Measurements from ENCODE around the gene HPCAL1.
"Not testable (repeated sequence)": the region's sequence is repeated elsewhere in the genome, so short reads cannot be mapped to it uniquely, and the experiment has no call there.

Gene HPCAL1

GRCh38 chr2:10285191-10285555 is 17.5 kb upstream of the HPCAL1 start:
- no peak for DNase-seq (ENCODE audit: low read depth)

- DNase-seq (ENCODE audit: low read depth), result no peak
Observed at GRCh38 chr2:10285556-10286198, 17.0 kb upstream of the HPCAL1 start.

GRCh38 chr2:10286216-10287037 is 16.3 kb upstream of the HPCAL1 start:
- DNase-seq (ENCODE audit: low read depth), result no peak

DNA sequence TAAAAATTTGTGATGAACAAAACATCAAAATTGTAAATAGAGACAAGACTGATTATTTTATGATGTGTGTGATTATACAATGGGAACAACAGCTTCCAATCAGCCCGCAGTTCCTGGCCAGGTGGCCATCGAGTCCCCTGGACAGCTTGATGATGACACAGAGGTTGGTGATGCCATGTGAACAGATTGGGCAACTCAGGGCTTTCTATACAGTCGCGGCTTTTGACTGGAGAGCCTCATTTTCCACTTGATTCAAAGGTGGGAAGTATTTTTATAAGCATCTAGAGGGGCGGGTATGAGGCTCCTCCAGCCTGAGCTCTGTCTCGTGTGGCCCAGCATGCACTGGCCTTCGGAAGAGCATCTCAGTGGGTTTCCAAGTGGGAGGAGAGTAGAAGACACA is 14.9 kb upstream of the HPCAL1 start:
- no peak for DNase-seq (ENCODE audit: low read depth)

DNA sequence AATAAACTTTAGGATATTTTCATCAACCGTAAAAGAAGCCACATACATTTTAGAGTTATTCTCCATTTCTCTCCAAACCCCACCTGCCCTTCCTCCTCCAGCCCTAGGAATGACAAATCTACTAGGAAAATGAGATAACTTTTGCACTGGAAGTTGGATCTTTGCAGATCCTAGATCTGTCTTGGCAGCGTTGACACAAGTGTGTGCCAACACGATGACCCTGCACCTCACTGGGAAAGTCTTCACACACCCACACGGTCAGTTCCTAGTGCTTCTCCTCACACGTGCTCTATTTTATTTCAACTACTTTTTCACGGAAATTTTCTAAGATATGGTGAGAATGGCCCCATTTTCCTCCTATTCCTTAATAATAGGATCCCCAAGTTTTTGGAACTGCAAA is 14.1 kb upstream of the HPCAL1 start:
- DNase-seq (ENCODE audit: low read depth), result no peak

- no peak for DNase-seq (ENCODE audit: low read depth)
Observed at GRCh38 chr2:10289352-10289751, 13.4 kb upstream of the HPCAL1 start.

GRCh38 chr2:10289891-10290290 is 12.8 kb upstream of the HPCAL1 start:
- DNase-seq (ENCODE audit: low read depth), result no peak

DNA sequence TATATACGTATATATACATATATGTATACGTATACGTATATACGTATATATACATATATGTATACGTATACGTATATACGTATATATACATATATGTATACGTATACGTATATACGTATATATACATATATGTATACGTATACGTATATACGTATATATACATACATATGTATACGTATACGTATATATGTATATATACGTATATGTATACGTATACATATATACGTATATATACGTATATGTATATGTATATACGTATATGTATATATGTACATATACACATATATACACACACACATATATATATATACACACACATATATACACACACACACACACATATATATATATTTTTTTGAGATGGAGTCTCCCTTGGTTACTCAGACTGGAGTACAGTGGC is 11.3 kb upstream of the HPCAL1 start:
- not testable (repeated sequence) for DNase-seq (ENCODE audit: low read depth)

DNA sequence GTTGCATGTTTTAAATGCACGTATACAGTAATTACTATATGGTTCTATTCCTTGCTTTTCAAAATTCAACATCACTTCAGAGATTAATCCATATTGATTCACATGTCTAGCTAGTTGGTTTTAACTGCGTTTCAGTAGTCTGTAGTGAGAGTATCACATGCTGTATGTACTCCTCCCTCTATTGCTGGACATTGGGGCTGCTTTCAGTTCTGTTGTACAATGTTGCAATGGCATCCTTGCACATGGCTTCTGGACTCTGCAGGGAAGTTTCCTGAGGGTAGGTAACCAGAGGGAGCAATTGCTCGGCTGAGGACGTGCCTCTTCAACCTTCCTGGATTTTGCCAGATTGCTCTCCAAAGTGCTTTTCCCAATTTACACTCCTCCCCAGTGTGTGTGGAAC is 10.7 kb upstream of the HPCAL1 start:
- DNase-seq (ENCODE audit: low read depth), result no peak

DNA sequence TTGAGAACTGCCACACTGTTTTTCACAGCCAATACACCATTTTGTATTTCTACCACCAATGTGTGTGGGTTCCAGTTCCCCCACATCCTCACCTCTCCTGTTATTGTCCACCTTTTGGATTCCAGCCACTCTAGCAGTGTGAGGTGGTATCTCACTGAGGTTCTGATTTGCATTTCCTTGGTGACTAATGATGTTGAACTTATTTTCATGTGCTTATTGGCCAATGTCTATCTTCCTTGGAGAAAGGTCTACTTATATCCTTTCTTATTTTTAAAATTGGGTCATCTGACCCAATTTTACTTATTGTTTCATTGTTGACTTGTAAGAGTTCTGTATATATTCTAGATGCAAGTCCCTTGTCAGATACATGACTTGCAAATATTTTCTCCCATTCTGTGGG is 9.1 kb upstream of the HPCAL1 start:
- DNase-seq (ENCODE audit: low read depth), result no peak

DNA sequence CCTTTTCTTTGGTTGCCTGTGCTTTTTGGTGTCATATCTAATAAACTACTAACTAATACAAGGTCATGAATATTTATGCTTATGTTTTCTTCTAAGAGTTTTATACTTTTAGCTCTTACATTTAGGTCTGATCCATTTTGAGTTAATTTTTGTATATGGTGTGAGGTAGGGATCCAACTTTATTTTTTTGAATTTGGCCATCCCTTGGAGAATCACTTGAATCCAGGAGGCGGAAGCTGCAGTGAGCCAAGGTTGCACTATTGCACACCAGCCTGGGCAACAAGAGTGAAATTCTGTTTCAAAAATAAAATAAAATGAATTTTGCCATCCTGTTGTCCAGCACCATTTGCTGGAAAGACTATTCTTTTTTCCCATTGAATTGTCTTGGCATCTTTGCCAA is 8.6 kb upstream of the HPCAL1 start:
- DNase-seq (ENCODE audit: low read depth), result no peak

- DNase-seq (ENCODE audit: low read depth), result not testable (repeated sequence)
Observed at GRCh38 chr2:10295649-10296048, 7.1 kb upstream of the HPCAL1 start.

DNA sequence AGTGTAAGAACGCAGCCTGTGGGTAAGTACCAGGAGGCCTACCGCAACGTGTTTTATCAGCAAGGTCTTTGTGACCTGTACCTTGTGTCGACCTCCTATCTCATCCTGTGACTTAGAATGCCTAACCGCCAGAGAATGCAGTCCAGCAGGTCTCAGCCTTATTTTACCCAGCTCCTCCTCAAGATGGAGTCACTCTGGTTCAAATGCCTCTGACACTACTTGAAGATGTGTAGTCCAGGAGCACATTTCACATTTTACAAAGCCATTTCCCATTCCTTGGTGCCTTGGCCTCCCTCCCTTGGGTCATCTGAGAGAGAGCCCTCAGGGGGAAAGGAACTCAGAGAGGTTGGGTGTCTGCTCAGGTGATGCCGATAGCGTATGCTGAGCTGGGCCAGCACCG is 6.6 kb upstream of the HPCAL1 start:
- no peak for DNase-seq (ENCODE audit: low read depth)

DNA sequence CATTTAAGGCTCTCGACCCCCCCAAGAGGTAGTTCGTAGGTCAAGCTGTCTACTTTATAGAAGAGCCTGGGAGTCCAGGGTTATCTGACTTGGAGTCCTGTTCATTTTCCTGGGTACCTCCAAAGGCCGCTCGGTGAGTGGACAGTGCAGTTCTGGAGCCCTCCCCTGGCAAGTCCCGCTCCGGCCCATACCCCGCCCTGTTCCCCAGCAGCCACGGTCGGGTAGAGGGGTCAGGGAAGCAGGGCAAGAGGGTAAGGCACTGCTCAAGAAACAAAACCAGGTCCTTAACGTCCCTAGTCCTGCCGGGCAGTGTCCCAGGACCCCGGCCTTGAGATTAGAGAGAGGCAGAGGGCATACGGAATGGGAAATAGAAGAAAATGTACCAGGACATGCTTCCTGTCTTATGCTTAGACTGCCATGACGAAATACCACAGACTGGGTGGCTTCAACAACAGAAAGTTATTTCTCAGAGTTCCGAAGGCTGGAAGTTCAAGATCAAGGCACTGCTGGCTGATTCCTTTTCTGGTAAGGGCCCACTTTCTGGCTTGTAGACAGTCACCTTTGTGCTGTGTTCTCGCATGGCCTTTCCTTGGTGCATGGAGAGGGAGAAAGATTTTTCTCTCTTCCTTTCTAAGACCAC is 5.4 kb upstream of the HPCAL1 start:
- DNase-seq (ENCODE audit: low read depth), result no peak

GRCh38 chr2:10297959-10298531 is 4.7 kb upstream of the HPCAL1 start:
- peak; percentile 55 for DNase-seq (ENCODE audit: low read depth)

DNA sequence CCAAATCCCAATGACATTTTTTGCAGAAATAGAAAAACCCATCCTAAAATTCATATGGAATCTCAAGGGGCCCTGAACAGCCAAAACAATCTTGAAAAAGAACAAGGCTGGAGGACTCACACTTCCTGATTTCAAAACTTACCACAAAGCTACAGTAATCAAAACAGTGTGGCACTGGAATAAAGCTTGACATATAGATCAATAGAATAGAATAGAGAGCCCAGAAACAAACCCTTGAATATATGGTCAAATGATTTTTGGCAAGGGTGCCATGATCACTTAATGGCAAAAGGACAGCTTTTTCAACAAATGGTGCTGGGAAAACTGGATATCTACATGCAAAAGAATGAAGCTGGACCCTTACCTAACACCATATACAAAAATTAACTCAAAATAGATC is 3.9 kb upstream of the HPCAL1 start:
- not testable (repeated sequence) for DNase-seq (ENCODE audit: low read depth)

DNA sequence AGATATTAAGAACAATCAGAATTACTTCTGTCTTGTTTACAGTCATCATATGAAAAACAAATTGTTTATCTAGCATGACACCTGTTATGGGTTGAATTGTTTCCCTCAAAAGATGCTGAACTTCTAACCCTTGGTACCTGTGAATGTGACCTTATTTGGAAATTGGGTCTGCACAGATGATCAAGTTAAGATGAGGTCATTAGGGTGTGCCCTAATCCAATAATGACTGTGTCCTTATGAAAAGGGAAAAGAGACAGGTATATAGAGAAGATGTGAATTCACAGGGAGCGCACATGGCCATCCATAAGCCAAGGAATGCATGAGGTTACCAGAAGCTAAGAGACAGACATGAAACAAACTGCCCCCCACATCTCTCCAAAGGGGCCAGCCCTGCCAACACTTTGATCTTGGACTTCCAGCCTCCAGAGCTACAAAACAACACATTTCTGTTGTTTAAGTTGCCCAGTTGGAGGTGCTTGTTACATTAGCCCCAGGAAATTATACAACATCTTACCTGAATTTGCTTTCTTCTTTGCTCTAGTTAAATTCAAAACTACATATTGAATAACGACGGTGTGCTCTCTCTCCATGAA is 2.3 kb upstream of the HPCAL1 start:
- DNase-seq (ENCODE audit: low read depth), result no peak

DNA sequence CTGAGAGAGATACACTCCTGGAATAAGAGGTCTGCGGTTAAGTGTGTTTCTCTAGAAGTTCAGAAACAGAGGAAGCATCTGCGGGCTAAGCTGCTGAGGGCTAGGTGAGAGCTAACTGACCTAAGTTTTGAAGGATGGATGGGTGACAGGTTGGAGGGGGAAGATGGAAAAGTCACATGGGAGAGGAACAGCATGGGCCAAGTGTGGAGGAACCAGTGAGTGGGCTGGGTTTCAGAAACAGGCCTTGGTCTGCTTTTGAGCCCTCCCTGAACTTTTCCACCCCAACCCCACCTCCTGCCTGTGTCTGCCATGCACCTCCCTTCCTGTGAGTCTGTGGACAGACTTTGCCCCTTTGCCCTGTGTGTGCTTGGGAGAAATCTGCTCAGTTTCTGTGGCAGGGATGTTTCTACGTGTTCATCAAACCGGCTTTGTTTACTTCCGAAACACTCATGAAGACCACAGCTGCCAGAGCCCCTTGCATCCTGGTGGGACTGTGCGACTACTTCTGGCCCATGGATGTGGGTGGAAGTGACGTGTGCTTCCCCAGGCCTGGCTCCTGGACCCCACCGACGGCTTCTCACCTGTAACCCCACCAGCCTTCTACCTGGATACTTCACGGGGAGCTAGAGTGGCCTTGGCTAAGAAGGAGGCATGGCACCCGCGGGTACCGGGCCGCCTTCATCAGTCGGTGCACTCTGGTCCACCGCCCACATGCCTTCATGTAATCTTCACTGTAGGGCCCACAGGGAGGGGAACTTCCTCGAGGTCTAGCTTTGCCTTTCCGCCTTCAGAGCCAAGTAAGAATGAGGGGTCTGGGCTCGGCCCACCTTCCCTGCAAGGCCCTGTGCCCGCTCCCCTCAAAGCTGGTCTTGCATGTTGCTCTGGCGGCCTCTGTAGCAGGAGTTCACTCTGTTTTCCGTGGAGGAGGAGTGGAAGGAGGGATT is 1.4 kb upstream of the HPCAL1 start:
- no peak for DNase-seq (ENCODE audit: low read depth)

DNA sequence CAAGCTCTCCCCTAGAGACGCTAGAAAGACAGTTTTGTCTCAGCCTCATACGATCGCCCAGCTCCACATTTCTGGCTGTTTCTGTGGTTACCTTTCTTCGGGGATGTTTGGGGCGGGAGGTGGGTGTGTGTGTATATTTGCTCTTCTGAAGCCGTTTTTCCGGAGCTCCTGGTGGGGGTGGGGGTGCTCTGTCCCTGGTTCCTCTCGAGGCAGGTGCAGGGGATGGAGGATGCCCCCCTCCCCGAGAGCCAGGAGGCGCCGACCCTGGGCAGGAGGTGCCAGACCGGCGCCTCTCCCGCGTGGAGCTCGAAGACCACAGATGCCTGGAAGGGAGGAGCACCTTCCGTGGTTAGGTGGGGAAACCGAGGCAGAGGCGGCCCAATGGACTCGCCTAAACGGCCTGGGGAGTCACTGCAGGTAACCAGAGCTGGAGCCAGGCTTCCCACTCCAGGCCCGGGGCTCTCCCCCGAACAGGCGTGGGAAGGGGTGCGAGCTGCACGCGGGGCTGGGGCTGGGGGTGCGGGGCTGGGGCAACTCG is 694 bp upstream of the HPCAL1 start:
- DNase-seq (ENCODE audit: low read depth), result no peak

- no peak for DNase-seq (ENCODE audit: low read depth)
Observed at GRCh38 chr2:10303181-10303693, 533 bp downstream of the HPCAL1 start.
